NB4 (cell line): Measurements from ENCODE around the gene CFI.

Experiments
- DNase-seq: peaks from one replicate; pipeline ENCODE4 v3.0.0; 2010; ENCODE audit warnings: low read depth
- H3K4me3 ChIP-seq: one replicate; pipeline ENCODE4 v1.5.1; 2011; ENCODE audit warnings: mild to moderate bottlenecking, low read depth, low read length, moderate library complexity
- CTCF ChIP-seq: IDR thresholded peaks from one replicate; pipeline ENCODE4 v1.5.1; 2012; ENCODE audit warnings: low read depth, low read length
- MAX ChIP-seq: IDR thresholded peaks from 2 replicates; pipeline ENCODE4 v1.6.1; 2011; ENCODE audit warnings: low read depth, low read length
- MYC ChIP-seq: IDR thresholded peaks from 2 replicates; pipeline ENCODE4 v1.6.1; 2011; ENCODE audit warnings: low read depth, low read length
- POLR2A ChIP-seq: IDR thresholded peaks from 2 replicates; pipeline ENCODE4 v1.6.1; 2011; ENCODE audit warnings: mild to moderate bottlenecking; ENCODE audit not compliant: insufficient read length; ENCODE audit errors: extremely low read depth

CFI gene

GRCh38 chr4:109755656-109756055 lies 46.1 kb downstream of the CFI start:
- no peak for TF ChIP-seq POLR2A
- TF ChIP-seq MYC = no peak
- TF ChIP-seq MAX = no peak
- no peak for TF ChIP-seq CTCF
- DNase-seq = peak; percentile 25
- H3K4me3 ChIP-seq = no peak overlapping the region

GRCh38 chr4:109754093-109754857 lies 47.5 kb downstream of the CFI start:
- no peak for TF ChIP-seq MAX
- TF ChIP-seq MYC = no peak
- TF ChIP-seq POLR2A = no peak
- TF ChIP-seq CTCF = no peak
- H3K4me3 ChIP-seq = no peak overlapping the region
- DNase-seq = no peak

GRCh38 chr4:109752525-109752924 lies 49.3 kb downstream of the CFI start:
- H3K4me3 ChIP-seq = no peak overlapping the region
- TF ChIP-seq MAX (no peak), POLR2A (no peak), MYC (no peak), CTCF (no peak)
- DNase-seq = peak; percentile 24

- DNase-seq = no peak
- no peak for TF ChIP-seq CTCF
- TF ChIP-seq MYC = no peak
- TF ChIP-seq MAX = no peak
- no peak for TF ChIP-seq POLR2A
- no peak overlapping the region for H3K4me3 ChIP-seq
Measured at GRCh38 chr4:109751852-109752251, 49.9 kb downstream of the CFI start.

- no peak overlapping the region for H3K4me3 ChIP-seq
- no peak for TF ChIP-seq POLR2A
- TF ChIP-seq CTCF = no peak
- TF ChIP-seq MYC = no peak
- TF ChIP-seq MAX = no peak
- DNase-seq = no peak
Measured at GRCh38 chr4:109750652-109751244, 51.1 kb downstream of the CFI start.
